CD4-positive, CD25-positive, alpha-beta regulatory T cell (primary cell): ENCODE results near the gene P3H4. TPM values are rescaled to one million over a fixed set of nuclear protein-coding genes. Genes with fewer than 3 reads are reported as not detected.
A peak's percentile ranks its signal among the peaks of the same experiment; 100 is the strongest.
"Not testable (repeated sequence)": the region's sequence is repeated elsewhere in the genome, so short reads cannot be mapped to it uniquely, and the experiment has no call there.

Experiments used
- ATAC-seq, 2 donors: fragments of 150-1000 bp; cut with Tn5 transposase; one replicate each; pipeline ENCODE4 v1.10.0; 2021; ENCODE audit warnings: low read depth in 2 of 2, moderate number of reproducible peaks in 2 of 2, moderate library complexity in 1 of 2
- DNase-seq, 3 donors: peaks; one replicate each; pipeline versions ENCODE4 v3.0.0 to v3.0.0-alpha.2; 2012 to 2022; ENCODE audit warnings: mixed read lengths in 1 of 3
- H3K27ac ChIP-seq: one replicate; pipeline ENCODE4 v1.7.0; 2013; ENCODE audit warnings: mild to moderate bottlenecking, low read length; ENCODE audit not compliant: insufficient read depth, poor library complexity, severe bottlenecking
- H3K27me3 ChIP-seq: one replicate; pipeline ENCODE4 v1.7.0; 2013; ENCODE audit warnings: low read length; ENCODE audit not compliant: control insufficient read depth, insufficient read depth
- H3K36me3 ChIP-seq: one replicate; pipeline ENCODE4 v1.7.0; 2013; ENCODE audit warnings: mild to moderate bottlenecking, low read length, moderate library complexity; ENCODE audit not compliant: control insufficient read depth, insufficient read depth
- H3K4me1 ChIP-seq: 2 replicates; pipeline ENCODE4 v1.7.0; 2013; ENCODE audit warnings: mild to moderate bottlenecking, low read length; ENCODE audit not compliant: insufficient read depth, control insufficient read depth, poor library complexity, severe bottlenecking
- H3K4me3 ChIP-seq: one replicate; pipeline ENCODE4 v1.7.0; 2013; ENCODE audit warnings: low read depth, mild to moderate bottlenecking, low read length, moderate library complexity
- H3K9me3 ChIP-seq, 2 experiments: 1 replicate in 1 of 2; 2 replicates in 1 of 2; pipeline ENCODE4 v1.7.0; 2013; ENCODE audit warnings: low read length in 2 of 2, mild to moderate bottlenecking in 1 of 2, moderate library complexity in 1 of 2; ENCODE audit not compliant: control insufficient read depth in 2 of 2
- H3K27ac Mint-ChIP-seq, 3 donors: one replicate each; pipeline ENCODE4 v1.8.0; 2020 to 2022; ENCODE audit warnings: mild to moderate bottlenecking in 3 of 3, mixed read lengths in 3 of 3, moderate library complexity in 2 of 3
- H3K27me3 Mint-ChIP-seq: one replicate; pipeline ENCODE4 v1.8.0; 2022; ENCODE audit warnings: mild to moderate bottlenecking, mixed read lengths
- H3K36me3 Mint-ChIP-seq: one replicate; pipeline ENCODE4 v1.8.0; 2020; ENCODE audit warnings: mixed read lengths
- H3K4me1 Mint-ChIP-seq, 4 donors: one replicate each; pipeline ENCODE4 v1.8.0; 2020 to 2022; ENCODE audit warnings: mixed read lengths in 4 of 4, mild to moderate bottlenecking in 1 of 4
- H3K4me3 Mint-ChIP-seq, 4 donors: one replicate each; pipeline ENCODE4 v1.8.0; 2020 to 2022; ENCODE audit warnings: mild to moderate bottlenecking in 4 of 4, mixed read lengths in 4 of 4, moderate library complexity in 3 of 4
- H3K9me3 Mint-ChIP-seq, 7 donors: one replicate each; pipeline ENCODE4 v1.8.0; 2020 to 2022; ENCODE audit warnings: mixed read lengths in 7 of 7, mild to moderate bottlenecking in 3 of 7, moderate library complexity in 2 of 7
- polyA plus RNA-seq, 4 donors: library from polyadenylated mRNA; unstranded; fragments of 300-500 nt; fragmentation: Illumina TruSeq; gene quantifications; one replicate each; pipeline ENCODE4 v1.2.3, GENCODE V29; 2021
- total RNA-seq: library from RNA; stranded (reverse); gene quantifications from one replicate; pipeline ENCODE4 v1.2.3, GENCODE V29; 2022

P3H4 gene
- total and polyA plus RNA-seq, 5 donors from 2014 or later, result 0.59 to 2.9 (median 2.5) TPM

GRCh38 chr17:41839448-41839847 lies 27.7 kb upstream of the P3H4 start:
- H3K27ac Mint-ChIP-seq, H3K36me3 Mint-ChIP-seq, H3K4me3 ChIP-seq, DNase-seq, H3K27ac ChIP-seq, ATAC-seq, H3K9me3 Mint-ChIP-seq, H3K4me3 Mint-ChIP-seq, H3K9me3 ChIP-seq, H3K36me3 ChIP-seq, H3K27me3 ChIP-seq: not testable (repeated sequence)
- peaks cover 12% of the 10 kb centered on the region for H3K27me3 Mint-ChIP-seq
- peaks cover 12% of the 10 kb centered on the region for H3K4me1 ChIP-seq
- H3K4me1 Mint-ChIP-seq, result peaks cover 5 to 19% (median 9%) of the 10 kb centered on the region in 4 donors

- DNase-seq, result no peak
- Histone ChIP-seq H3K27ac (no peak within 1 kb of the TSS), H3K27me3 (peaks cover 3% of the 10 kb centered on the region), H3K4me1 (peaks cover 12% of the 10 kb centered on the region), H3K36me3 (no peaks in the 10 kb centered on the region), H3K4me3 (peak within 1 kb of the TSS; percentile 57), H3K9me3 (no peaks in the 10 kb centered on the region)
- H3K27me3 Mint-ChIP-seq, result peaks cover 16% of the 10 kb centered on the region
- peaks cover under 1% of the 10 kb centered on the region for H3K36me3 Mint-ChIP-seq
- peak within 1 kb of the TSS; percentile 69 to 88 (median 84) for H3K4me3 Mint-ChIP-seq
- H3K27ac Mint-ChIP-seq, result peak within 1 kb of the TSS in 1 of 3 donors; percentile 84
- H3K9me3 Mint-ChIP-seq, result no peaks in the 10 kb centered on the region
- H3K4me1 Mint-ChIP-seq, result peaks cover 5 to 24% (median 9%) of the 10 kb centered on the region in 4 donors
- no peak for ATAC-seq
Measured at GRCh38 chr17:41837761-41838538, 26.2 kb upstream of the P3H4 start, which contains the start of gene KLHL10. TSS of gene KLHL10 (plus strand) at chr17:41837825. CDS start at chr17:41837933, 108 bp downstream.

- DNase-seq, result peak in 1 of 3 donors; percentile 21
- Mint-ChIP-seq H3K27ac (peak overlapping the region in 2 of 3 donors; percentile 69 to 84), H3K36me3 (peaks cover 3% of the 10 kb centered on the region), H3K4me3 (peak overlapping the region; percentile 69 to 88 (median 84)), H3K4me1 (peaks cover 8 to 26% (median 9%) of the 10 kb centered on the region in 4 donors), H3K9me3 (no peaks in the 10 kb centered on the region), H3K27me3 (peaks cover 16% of the 10 kb centered on the region)
- ATAC-seq, result no peak
- Histone ChIP-seq H3K4me1 (peaks cover 12% of the 10 kb centered on the region), H3K36me3 (no peaks in the 10 kb centered on the region), H3K27me3 (peaks cover 3% of the 10 kb centered on the region), H3K27ac (no peak overlapping the region), H3K4me3 (peak overlapping the region; percentile 57), H3K9me3 (no peaks in the 10 kb centered on the region)
Measured at GRCh38 chr17:41836550-41837196, 24.9 kb upstream of the P3H4 start.

- peaks cover 3% of the 10 kb centered on the region for H3K27me3 ChIP-seq
- peak within 1 kb of the TSS; percentile 87 to 91 (median 89) for H3K4me3 Mint-ChIP-seq
- ATAC-seq, result peak; percentile 63 to 78
- H3K27ac ChIP-seq, result no peak within 1 kb of the TSS
- DNase-seq, result peak; percentile 25 to 50 (median 29)
- peaks cover 8 to 26% (median 9%) of the 10 kb centered on the region in 4 donors for H3K4me1 Mint-ChIP-seq
- peaks cover 12% of the 10 kb centered on the region for H3K4me1 ChIP-seq
- H3K27ac Mint-ChIP-seq, result peak within 1 kb of the TSS; percentile 70 to 88 (median 84)
- H3K36me3 ChIP-seq, result no peaks in the 10 kb centered on the region
- peaks cover 8% of the 10 kb centered on the region for H3K36me3 Mint-ChIP-seq
- H3K4me3 ChIP-seq, result peak within 1 kb of the TSS; percentile 57
- H3K9me3 Mint-ChIP-seq, result no peaks in the 10 kb centered on the region
- no peaks in the 10 kb centered on the region for H3K9me3 ChIP-seq
- peaks cover 16% of the 10 kb centered on the region for H3K27me3 Mint-ChIP-seq
Measured at GRCh38 chr17:41835800-41836549, 24.2 kb upstream of the P3H4 start, which contains the start of gene NT5C3B. TSS of gene NT5C3B (minus strand) at chr17:41836232. CDS start at chr17:41836193, 39 bp downstream.

GRCh38 chr17:41835214-41835799 lies 23.6 kb upstream of the P3H4 start:
- no peaks in the 10 kb centered on the region for H3K9me3 Mint-ChIP-seq
- H3K27me3 ChIP-seq, result peaks cover 3% of the 10 kb centered on the region
- peak overlapping the region; percentile 87 to 91 (median 89) for H3K4me3 Mint-ChIP-seq
- H3K9me3 ChIP-seq, result no peaks in the 10 kb centered on the region
- H3K36me3 Mint-ChIP-seq, result peaks cover 13% of the 10 kb centered on the region
- H3K4me1 ChIP-seq, result peaks cover 12% of the 10 kb centered on the region
- H3K27me3 Mint-ChIP-seq, result peaks cover 16% of the 10 kb centered on the region
- H3K4me1 Mint-ChIP-seq, result peaks cover 8 to 26% (median 9%) of the 10 kb centered on the region in 4 donors
- peak overlapping the region; percentile 70 to 88 (median 75) for H3K27ac Mint-ChIP-seq
- H3K36me3 ChIP-seq, result peaks cover 5% of the 10 kb centered on the region
- H3K4me3 ChIP-seq, result peak overlapping the region; percentile 44
- ATAC-seq (no peak), DNase-seq (no peak)
- no peak overlapping the region for H3K27ac ChIP-seq

- not testable (repeated sequence) for H3K36me3 ChIP-seq, DNase-seq, ATAC-seq, H3K4me3 ChIP-seq, H3K27me3 ChIP-seq, H3K9me3 Mint-ChIP-seq, H3K27ac ChIP-seq, H3K4me3 Mint-ChIP-seq, H3K27me3 Mint-ChIP-seq, H3K9me3 ChIP-seq, H3K4me1 ChIP-seq, H3K27ac Mint-ChIP-seq
- Mint-ChIP-seq H3K4me1 (peaks cover 5 to 13% (median 5%) of the 10 kb centered on the region in 4 donors), H3K36me3 (peaks cover 13% of the 10 kb centered on the region)
Measured at GRCh38 chr17:41829961-41830360, 18.2 kb upstream of the P3H4 start.

GRCh38 chr17:41825175-41825845 lies 13.6 kb upstream of the P3H4 start:
- no peaks in the 10 kb centered on the region for H3K4me1 ChIP-seq
- no peaks in the 10 kb centered on the region for H3K9me3 ChIP-seq
- Mint-ChIP-seq H3K4me3 (no peak overlapping the region), H3K27ac (peak overlapping the region in 1 of 3 donors; percentile 76), H3K9me3 (no peaks in the 10 kb centered on the region), H3K27me3 (no peaks in the 10 kb centered on the region), H3K4me1 (no peaks in the 10 kb centered on the region), H3K36me3 (peaks cover under 1% of the 10 kb centered on the region)
- DNase-seq (no peak), ATAC-seq (no peak)
- no peak overlapping the region for H3K4me3 ChIP-seq
- no peaks in the 10 kb centered on the region for H3K27me3 ChIP-seq
- no peak overlapping the region for H3K27ac ChIP-seq
- peaks cover 2% of the 10 kb centered on the region for H3K36me3 ChIP-seq
